ENCODE data around the gene GPR26.
A peak's percentile ranks its signal among the peaks of the same experiment; 100 is the strongest.

The GPR26 gene

GRCh38 chr10:123682477-123682876 lies 16.3 kb downstream of the GPR26 start:
- DNase-seq (ENCODE audit: extremely low read depth, low read depth): no peak
- TF ChIP-seq, protein P1, sequence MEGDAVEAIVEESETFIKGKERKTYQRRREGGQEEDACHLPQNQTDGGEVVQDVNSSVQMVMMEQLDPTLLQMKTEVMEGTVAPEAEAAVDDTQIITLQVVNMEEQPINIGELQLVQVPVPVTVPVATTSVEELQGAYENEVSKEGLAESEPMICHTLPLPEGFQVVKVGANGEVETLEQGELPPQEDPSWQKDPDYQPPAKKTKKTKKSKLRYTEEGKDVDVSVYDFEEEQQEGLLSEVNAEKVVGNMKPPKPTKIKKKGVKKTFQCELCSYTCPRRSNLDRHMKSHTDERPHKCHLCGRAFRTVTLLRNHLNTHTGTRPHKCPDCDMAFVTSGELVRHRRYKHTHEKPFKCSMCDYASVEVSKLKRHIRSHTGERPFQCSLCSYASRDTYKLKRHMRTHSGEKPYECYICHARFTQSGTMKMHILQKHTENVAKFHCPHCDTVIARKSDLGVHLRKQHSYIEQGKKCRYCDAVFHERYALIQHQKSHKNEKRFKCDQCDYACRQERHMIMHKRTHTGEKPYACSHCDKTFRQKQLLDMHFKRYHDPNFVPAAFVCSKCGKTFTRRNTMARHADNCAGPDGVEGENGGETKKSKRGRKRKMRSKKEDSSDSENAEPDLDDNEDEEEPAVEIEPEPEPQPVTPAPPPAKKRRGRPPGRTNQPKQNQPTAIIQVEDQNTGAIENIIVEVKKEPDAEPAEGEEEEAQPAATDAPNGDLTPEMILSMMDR (IDR thresholded peaks at IDR 0.05; ENCODE audit: low read depth, low read length): no peak

GRCh38 chr10:123683459-123683858 lies 17.3 kb downstream of the GPR26 start:
- TF ChIP-seq, protein P1 (IDR thresholded peaks at IDR 0.05; ENCODE audit: low read depth, low read length): no peak
- no peak for DNase-seq (ENCODE audit: extremely low read depth, low read depth)

DNA sequence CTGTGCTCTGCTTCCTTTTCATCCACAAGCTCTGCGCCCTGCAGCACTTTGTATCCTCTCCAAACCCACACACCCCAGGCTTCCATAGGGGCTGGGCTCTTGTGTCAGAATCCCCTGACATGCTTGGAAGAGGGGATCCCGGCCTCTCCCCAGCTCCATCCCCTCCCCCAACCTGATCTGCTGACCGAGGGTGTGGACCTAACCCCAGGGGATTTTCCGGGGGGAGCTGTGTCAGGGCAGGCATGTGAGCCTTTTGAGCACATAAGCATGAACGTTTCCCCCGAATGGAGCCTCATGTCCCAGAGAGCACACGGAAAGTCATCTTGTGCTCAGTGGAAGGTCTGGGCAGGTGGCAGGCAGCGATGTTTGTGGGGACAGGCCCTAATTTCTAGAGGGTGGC lies 17.7 kb downstream of the GPR26 start:
- TF ChIP-seq, protein P1 (IDR thresholded peaks at IDR 0.05; ENCODE audit: low read depth, low read length): no peak

DNA sequence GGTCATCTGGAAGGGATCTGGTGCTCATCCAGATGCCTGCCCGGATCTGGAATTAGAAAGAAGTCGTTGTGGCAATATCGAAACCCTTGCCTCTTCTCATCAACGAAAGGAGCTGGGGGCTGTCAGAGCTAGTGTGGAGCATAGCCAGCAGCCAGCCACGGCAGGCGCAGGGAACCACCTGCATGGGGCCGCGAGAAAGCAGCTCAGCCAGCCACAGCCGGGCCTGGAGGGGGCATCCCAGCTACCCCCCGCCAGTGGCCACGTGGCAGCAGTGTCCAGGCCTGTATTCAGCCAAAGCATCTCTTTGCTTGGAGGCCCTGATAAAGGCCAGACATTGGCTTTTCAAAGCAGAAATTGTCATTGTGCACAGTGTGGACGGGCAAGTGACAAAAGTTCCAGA lies 19.1 kb downstream of the GPR26 start:
- TF ChIP-seq, protein P1 (IDR thresholded peaks at IDR 0.05; ENCODE audit: low read depth, low read length): no peak
- DNase-seq (ENCODE audit: extremely low read depth, low read depth): no peak

More for the DNA sequence above, 17.7 kb downstream of the GPR26 start:
- no peak for DNase-seq (ENCODE audit: extremely low read depth, low read depth)

DNA sequence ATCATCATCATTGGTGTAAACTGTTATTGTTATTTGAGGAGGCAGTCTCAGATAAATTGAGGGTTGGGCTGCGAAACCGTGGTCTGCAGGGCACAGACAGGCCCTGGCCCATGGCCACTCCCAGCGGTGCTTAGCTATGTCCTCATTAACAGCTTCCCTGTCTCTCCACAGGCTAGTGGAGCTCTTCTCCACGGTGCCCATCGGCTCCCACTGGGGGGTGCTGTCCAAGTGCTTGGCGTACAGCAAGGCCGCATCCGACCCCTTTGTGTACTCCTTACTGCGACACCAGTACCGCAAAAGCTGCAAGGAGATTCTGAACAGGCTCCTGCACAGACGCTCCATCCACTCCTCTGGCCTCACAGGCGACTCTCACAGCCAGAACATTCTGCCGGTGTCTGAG lies 21.6 kb downstream of the GPR26 start:
- no peak for DNase-seq (ENCODE audit: extremely low read depth, low read depth)
- TF ChIP-seq, protein P1 (IDR thresholded peaks at IDR 0.05; ENCODE audit: low read depth, low read length): peak; percentile 7

DNA sequence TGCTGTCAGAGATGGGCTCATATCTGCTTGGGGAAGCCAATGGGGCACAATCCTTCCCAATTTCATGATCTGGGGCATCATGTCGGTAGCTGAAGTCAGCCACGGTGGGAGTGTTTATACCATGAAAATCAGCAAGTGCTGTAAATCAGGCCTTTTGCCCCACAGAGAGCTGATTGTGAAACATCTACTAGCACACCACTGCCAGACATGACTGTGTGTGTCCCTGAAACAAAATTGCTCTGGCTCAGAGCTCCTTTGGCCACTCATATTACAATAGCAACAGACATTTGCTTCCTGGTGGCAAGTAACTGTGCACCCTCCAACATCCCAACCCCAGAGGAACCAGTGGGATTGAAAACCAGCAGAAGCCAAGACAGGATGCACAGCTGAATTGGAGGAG lies 23.7 kb downstream of the GPR26 start:
- no peak for DNase-seq (ENCODE audit: extremely low read depth, low read depth)
- TF ChIP-seq, protein P1 (IDR thresholded peaks at IDR 0.05; ENCODE audit: low read depth, low read length): no peak

GRCh38 chr10:123703195-123703790 lies 37.1 kb downstream of the GPR26 start:
- TF ChIP-seq, protein P1 (IDR thresholded peaks at IDR 0.05; ENCODE audit: low read depth, low read length): no peak
- DNase-seq (ENCODE audit: extremely low read depth, low read depth): no peak
